ENCODE measurements around the gene GARIN5B. TPM values are rescaled to one million over a fixed set of nuclear protein-coding genes. Genes with fewer than 3 reads are reported as not detected.
A peak's percentile ranks its signal among the peaks of the same experiment; 100 is the strongest.

GARIN5B gene
- total and polyA plus RNA-seq, 2 of the 13 experiments (the other 11 are each of a cell fraction or from before 2014, with no cell fraction given) = not detected

DNA sequence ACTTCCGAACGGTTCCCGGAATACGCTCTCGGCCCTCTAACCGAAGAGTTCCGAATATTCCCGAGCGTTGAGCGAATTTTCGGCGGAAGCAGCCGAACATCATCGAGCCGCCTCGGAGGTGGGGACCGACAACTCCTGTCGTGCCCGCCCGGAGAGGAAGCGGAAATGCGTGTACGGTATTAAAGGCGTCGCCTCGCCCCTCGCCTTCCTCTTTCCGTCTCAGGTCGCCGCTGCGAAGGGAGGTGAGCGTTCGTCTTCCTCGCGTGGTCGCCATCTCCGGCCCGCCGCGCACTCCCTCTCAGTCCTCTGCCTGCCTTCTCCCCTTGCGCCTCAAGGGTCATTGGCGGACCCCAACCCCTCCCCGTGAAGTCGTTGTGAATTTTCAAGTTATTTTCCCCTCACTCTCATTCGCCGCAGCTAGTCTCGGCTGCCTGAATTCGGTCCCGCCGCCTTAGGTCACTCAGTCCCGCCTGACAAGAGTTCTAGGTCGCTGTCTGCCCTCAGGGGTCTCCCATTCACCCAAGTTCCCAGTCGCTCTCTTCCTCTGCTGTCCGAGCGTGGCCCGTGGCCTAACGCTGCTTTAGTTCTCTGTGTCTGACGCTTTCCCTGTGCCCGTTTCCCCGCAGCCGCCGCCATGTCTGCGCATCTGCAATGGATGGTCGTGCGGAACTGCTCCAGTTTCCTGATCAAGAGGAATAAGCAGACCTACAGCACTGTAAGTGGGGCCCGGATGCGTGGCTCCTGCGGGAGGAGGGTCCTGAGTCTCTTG is 22.8 kb upstream of the GARIN5B start, which contains the start of gene RPL28 (continued):
- TF ChIP-seq, protein P1, sequence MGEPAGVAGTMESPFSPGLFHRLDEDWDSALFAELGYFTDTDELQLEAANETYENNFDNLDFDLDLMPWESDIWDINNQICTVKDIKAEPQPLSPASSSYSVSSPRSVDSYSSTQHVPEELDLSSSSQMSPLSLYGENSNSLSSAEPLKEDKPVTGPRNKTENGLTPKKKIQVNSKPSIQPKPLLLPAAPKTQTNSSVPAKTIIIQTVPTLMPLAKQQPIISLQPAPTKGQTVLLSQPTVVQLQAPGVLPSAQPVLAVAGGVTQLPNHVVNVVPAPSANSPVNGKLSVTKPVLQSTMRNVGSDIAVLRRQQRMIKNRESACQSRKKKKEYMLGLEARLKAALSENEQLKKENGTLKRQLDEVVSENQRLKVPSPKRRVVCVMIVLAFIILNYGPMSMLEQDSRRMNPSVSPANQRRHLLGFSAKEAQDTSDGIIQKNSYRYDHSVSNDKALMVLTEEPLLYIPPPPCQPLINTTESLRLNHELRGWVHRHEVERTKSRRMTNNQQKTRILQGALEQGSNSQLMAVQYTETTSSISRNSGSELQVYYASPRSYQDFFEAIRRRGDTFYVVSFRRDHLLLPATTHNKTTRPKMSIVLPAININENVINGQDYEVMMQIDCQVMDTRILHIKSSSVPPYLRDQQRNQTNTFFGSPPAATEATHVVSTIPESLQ (CRISPR knock-in tag; conservative IDR thresholded peaks at IDR 0.05) = 0 out of 2 replicates have a peak, but pooled peaks have one; percentile 57
- TF ChIP-seq, protein P2, sequence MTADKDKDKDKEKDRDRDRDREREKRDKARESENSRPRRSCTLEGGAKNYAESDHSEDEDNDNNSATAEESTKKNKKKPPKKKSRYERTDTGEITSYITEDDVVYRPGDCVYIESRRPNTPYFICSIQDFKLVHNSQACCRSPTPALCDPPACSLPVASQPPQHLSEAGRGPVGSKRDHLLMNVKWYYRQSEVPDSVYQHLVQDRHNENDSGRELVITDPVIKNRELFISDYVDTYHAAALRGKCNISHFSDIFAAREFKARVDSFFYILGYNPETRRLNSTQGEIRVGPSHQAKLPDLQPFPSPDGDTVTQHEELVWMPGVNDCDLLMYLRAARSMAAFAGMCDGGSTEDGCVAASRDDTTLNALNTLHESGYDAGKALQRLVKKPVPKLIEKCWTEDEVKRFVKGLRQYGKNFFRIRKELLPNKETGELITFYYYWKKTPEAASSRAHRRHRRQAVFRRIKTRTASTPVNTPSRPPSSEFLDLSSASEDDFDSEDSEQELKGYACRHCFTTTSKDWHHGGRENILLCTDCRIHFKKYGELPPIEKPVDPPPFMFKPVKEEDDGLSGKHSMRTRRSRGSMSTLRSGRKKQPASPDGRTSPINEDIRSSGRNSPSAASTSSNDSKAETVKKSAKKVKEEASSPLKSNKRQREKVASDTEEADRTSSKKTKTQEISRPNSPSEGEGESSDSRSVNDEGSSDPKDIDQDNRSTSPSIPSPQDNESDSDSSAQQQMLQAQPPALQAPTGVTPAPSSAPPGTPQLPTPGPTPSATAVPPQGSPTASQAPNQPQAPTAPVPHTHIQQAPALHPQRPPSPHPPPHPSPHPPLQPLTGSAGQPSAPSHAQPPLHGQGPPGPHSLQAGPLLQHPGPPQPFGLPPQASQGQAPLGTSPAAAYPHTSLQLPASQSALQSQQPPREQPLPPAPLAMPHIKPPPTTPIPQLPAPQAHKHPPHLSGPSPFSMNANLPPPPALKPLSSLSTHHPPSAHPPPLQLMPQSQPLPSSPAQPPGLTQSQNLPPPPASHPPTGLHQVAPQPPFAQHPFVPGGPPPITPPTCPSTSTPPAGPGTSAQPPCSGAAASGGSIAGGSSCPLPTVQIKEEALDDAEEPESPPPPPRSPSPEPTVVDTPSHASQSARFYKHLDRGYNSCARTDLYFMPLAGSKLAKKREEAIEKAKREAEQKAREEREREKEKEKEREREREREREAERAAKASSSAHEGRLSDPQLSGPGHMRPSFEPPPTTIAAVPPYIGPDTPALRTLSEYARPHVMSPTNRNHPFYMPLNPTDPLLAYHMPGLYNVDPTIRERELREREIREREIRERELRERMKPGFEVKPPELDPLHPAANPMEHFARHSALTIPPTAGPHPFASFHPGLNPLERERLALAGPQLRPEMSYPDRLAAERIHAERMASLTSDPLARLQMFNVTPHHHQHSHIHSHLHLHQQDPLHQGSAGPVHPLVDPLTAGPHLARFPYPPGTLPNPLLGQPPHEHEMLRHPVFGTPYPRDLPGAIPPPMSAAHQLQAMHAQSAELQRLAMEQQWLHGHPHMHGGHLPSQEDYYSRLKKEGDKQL (CRISPR knock-in tag; IDR thresholded peaks at IDR 0.05; ENCODE audit: low read depth) = no peak
- TF ChIP-seq ISX (CRISPR knock-in tag; conservative IDR thresholded peaks at IDR 0.05) = no peak
- no peak for TF ChIP-seq ZNF460 (CRISPR knock-in tag; IDR thresholded peaks at IDR 0.05; ENCODE audit: borderline replicate concordance)
- TF ChIP-seq EP300 (IDR thresholded peaks at IDR 0.05; ENCODE audit: low read depth in 2 of 2, low read length in 2 of 2) = no peak
- no peak for TF ChIP-seq EP300 (CRISPR knock-in tag; IDR thresholded peaks at IDR 0.05; ENCODE audit: borderline replicate concordance)
- no peak for TF ChIP-seq TRIM24 (CRISPR knock-in tag; IDR thresholded peaks at IDR 0.05)
- TF ChIP-seq ZNF652 (CRISPR knock-in tag; IDR thresholded peaks at IDR 0.05; ENCODE audit: borderline replicate concordance, low read depth) = 0 out of 2 replicates have a peak, but pooled peaks have one; percentile 11
- TF ChIP-seq ZNF550 (CRISPR knock-in tag; IDR thresholded peaks at IDR 0.05; ENCODE audit: borderline replicate concordance) = no peak
- TF ChIP-seq MED13 (CRISPR knock-in tag; IDR thresholded peaks at IDR 0.05) = peak; percentile 42; the same call in 1 of the 2 replicates
- TF ChIP-seq ZNF547 (CRISPR knock-in tag; IDR thresholded peaks at IDR 0.05) = no peak
- TF ChIP-seq, protein P3, sequence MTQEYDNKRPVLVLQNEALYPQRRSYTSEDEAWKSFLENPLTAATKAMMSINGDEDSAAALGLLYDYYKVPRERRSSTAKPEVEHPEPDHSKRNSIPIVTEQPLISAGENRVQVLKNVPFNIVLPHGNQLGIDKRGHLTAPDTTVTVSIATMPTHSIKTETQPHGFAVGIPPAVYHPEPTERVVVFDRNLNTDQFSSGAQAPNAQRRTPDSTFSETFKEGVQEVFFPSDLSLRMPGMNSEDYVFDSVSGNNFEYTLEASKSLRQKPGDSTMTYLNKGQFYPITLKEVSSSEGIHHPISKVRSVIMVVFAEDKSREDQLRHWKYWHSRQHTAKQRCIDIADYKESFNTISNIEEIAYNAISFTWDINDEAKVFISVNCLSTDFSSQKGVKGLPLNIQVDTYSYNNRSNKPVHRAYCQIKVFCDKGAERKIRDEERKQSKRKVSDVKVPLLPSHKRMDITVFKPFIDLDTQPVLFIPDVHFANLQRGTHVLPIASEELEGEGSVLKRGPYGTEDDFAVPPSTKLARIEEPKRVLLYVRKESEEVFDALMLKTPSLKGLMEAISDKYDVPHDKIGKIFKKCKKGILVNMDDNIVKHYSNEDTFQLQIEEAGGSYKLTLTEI (CRISPR knock-in tag; conservative IDR thresholded peaks at IDR 0.05) = no peak
- no peak for TF ChIP-seq CBFB (CRISPR knock-in tag; IDR thresholded peaks at IDR 0.05)
- peak; percentile 79 for TF ChIP-seq ARNT2 (CRISPR knock-in tag; IDR thresholded peaks at IDR 0.05; ENCODE audit: low read depth)
- TF ChIP-seq ZNF224 (CRISPR knock-in tag; IDR thresholded peaks at IDR 0.05) = 0 out of 2 replicates have a peak, but pooled peaks have one; percentile 58
- TF ChIP-seq EZH2 (conservative IDR thresholded peaks at IDR 0.05; ENCODE audit: low read depth, low read length) = no peak
- TF ChIP-seq, protein P4, sequence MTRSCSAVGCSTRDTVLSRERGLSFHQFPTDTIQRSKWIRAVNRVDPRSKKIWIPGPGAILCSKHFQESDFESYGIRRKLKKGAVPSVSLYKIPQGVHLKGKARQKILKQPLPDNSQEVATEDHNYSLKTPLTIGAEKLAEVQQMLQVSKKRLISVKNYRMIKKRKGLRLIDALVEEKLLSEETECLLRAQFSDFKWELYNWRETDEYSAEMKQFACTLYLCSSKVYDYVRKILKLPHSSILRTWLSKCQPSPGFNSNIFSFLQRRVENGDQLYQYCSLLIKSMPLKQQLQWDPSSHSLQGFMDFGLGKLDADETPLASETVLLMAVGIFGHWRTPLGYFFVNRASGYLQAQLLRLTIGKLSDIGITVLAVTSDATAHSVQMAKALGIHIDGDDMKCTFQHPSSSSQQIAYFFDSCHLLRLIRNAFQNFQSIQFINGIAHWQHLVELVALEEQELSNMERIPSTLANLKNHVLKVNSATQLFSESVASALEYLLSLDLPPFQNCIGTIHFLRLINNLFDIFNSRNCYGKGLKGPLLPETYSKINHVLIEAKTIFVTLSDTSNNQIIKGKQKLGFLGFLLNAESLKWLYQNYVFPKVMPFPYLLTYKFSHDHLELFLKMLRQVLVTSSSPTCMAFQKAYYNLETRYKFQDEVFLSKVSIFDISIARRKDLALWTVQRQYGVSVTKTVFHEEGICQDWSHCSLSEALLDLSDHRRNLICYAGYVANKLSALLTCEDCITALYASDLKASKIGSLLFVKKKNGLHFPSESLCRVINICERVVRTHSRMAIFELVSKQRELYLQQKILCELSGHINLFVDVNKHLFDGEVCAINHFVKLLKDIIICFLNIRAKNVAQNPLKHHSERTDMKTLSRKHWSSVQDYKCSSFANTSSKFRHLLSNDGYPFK (CRISPR knock-in tag; IDR thresholded peaks at IDR 0.05; ENCODE audit: borderline replicate concordance) = peak; percentile 80; the same call in 1 of the 2 replicates
